ENCODE data around the gene PDP2. TPM values are rescaled to one million over a fixed set of nuclear protein-coding genes. Genes with fewer than 3 reads are reported as not detected.
A peak's percentile ranks its signal among the peaks of the same experiment; 100 is the strongest.

The PDP2 gene
- total and polyA plus RNA-seq, 11 donors: 1.1 to 7.5 (median 3.5) TPM

- peak in 3 of 4 donors; percentile 8 to 23 (median 19) for ATAC-seq
- H3K27me3 ChIP-seq: no peaks in the 10 kb centered on the region
- H3K9me3 ChIP-seq: no peaks in the 10 kb centered on the region
- TF ChIP-seq CTCF (IDR thresholded peaks at IDR 0.05) (no peak), POLR2A (IDR thresholded peaks at IDR 0.05) (no peak)
- H3K36me3 ChIP-seq: peaks cover 0 to 23% (median 18%) of the 10 kb centered on the region in 9 donors
- peak in 1 of 5 donors; percentile 39 for DNase-seq
- intact Hi-C loops (cut with DNase I): no loop called here
- H3K4me3 ChIP-seq: peak overlapping the region; percentile 69 to 98 (median 86)
- H3K27ac ChIP-seq: peak overlapping the region in 8 of 12 donors; percentile 25 to 76 (median 50)
- H3K4me1 ChIP-seq: peaks cover 0 to 18% (median 10%) of the 10 kb centered on the region in 12 donors
- 4 to 8% (median 6%) methylated on average over 15 to 23 of the region's 23 CpGs for WGBS, 4 donors
Measured at GRCh38 chr16:66881014-66881417, 701 bp downstream of the PDP2 start.

GRCh38 chr16:66881560-66881959 lies 1.2 kb downstream of the PDP2 start:
- no peak for TF ChIP-seq POLR2A (IDR thresholded peaks at IDR 0.05)
- TF ChIP-seq CTCF (IDR thresholded peaks at IDR 0.05): no peak
- peak overlapping the region in 5 of 12 donors; percentile 72 to 94 (median 91) for H3K4me3 ChIP-seq
- no peaks in the 10 kb centered on the region for H3K9me3 ChIP-seq
- ATAC-seq (no peak), DNase-seq (no peak)
- 80 to 83% (median 82%) methylated on average over 2 of the region's 2 CpGs for WGBS, 4 donors
- H3K36me3 ChIP-seq: peaks cover 0 to 28% (median 21%) of the 10 kb centered on the region in 9 donors
- intact Hi-C loops (cut with DNase I): no loop called here
- H3K27ac ChIP-seq: peak overlapping the region in 1 of 12 donors; percentile 76
- H3K4me1 ChIP-seq: peaks cover 0 to 18% (median 10%) of the 10 kb centered on the region in 12 donors
- H3K27me3 ChIP-seq: no peaks in the 10 kb centered on the region

DNA sequence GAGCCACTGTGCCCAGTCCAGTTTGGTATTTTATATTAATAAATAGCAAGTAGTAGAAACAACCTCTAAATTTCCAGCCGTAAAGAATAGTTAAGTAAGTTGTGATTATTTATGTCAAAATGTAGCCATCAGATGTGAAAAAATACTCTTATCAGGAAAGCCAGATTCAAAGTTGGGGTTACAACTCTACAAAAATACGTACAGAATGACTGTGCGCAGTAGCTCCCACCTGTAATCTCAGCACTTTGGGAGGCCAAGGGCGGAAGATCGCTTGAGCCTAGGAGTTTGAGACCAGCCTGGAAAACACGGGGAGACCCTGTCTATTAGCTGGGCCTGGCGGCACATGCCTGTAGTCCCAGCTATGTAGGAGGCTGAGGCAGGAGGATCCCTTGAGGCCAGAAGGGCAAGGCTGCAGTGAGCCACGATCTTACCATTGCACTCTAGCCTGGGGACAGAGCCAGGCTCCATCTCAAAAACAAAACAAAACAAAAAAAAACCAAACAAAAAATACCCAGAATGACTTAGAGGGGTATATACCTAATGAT lies 1.7 kb downstream of the PDP2 start:
- TF ChIP-seq CTCF (IDR thresholded peaks at IDR 0.05) (no peak), POLR2A (IDR thresholded peaks at IDR 0.05) (no peak)
- intact Hi-C loops (cut with DNase I): no loop called here
- 91 to 94% (median 92%) methylated on average over 8 of the region's 8 CpGs for WGBS, 4 donors

GRCh38 chr16:66882702-66883101 lies 2.4 kb downstream of the PDP2 start:
- no peak for DNase-seq
- no peak for ATAC-seq
- no peaks in the 10 kb centered on the region for H3K9me3 ChIP-seq
- no peaks in the 10 kb centered on the region for H3K27me3 ChIP-seq
- H3K27ac ChIP-seq: no peak overlapping the region
- H3K4me1 ChIP-seq: peaks cover 0 to 18% (median 10%) of the 10 kb centered on the region in 12 donors
- H3K36me3 ChIP-seq: peaks cover 0 to 33% (median 24%) of the 10 kb centered on the region in 9 donors
- no peak overlapping the region for H3K4me3 ChIP-seq
- 82 to 97% (median 96%) methylated on average over 3 of the region's 3 CpGs for WGBS, 4 donors
- TF ChIP-seq CTCF (IDR thresholded peaks at IDR 0.05) (no peak), POLR2A (IDR thresholded peaks at IDR 0.05) (no peak)
- intact Hi-C loops (cut with DNase I): no loop called here

More for the DNA sequence above, 1.7 kb downstream of the PDP2 start:
- Histone ChIP-seq H3K36me3 (peaks cover 0 to 33% (median 24%) of the 10 kb centered on the region in 9 donors), H3K4me1 (peaks cover 0 to 18% (median 10%) of the 10 kb centered on the region in 12 donors), H3K4me3 (no peak overlapping the region), H3K27ac (no peak overlapping the region), H3K9me3 (no peaks in the 10 kb centered on the region), H3K27me3 (no peaks in the 10 kb centered on the region)
- DNase-seq (no peak), ATAC-seq (no peak)
